NCI-H748 (cell line): ENCODE results near the gene ST8SIA5.
"Not testable (repeated sequence)": the region's sequence is repeated elsewhere in the genome, so short reads cannot be mapped to it uniquely, and the experiment has no call there.

ENCODE experiments used
- DNase-seq: peaks from one replicate; lab custom pipeline; 2025; ENCODE audit not compliant: unreplicated experiment; lab: John Stamatoyannopoulos, UW

Gene ST8SIA5

GRCh38 chr18:46756559-46757201 is at the start of gene ST8SIA5:
ST8SIA5 (minus strand) TSS chr18:46757053; CDS start chr18:46756508, 545 bp downstream.
- peak; percentile 97 for DNase-seq

- DNase-seq: not testable (repeated sequence)
Measured at GRCh38 chr18:46795945-46796344, 39.1 kb upstream of the ST8SIA5 start.

- no peak for DNase-seq
Measured at GRCh38 chr18:46794607-46795006, 37.8 kb upstream of the ST8SIA5 start.

- peak; percentile 21 for DNase-seq
Measured at GRCh38 chr18:46793565-46793964, 36.7 kb upstream of the ST8SIA5 start.

- no peak for DNase-seq
Measured at GRCh38 chr18:46789088-46789487, 32.2 kb upstream of the ST8SIA5 start.

- no peak for DNase-seq
Measured at GRCh38 chr18:46787674-46788073, 30.8 kb upstream of the ST8SIA5 start.

- no peak for DNase-seq
Measured at GRCh38 chr18:46772357-46772756, 15.5 kb upstream of the ST8SIA5 start.

- DNase-seq: peak; percentile 16
Measured at GRCh38 chr18:46771141-46771540, 14.3 kb upstream of the ST8SIA5 start.

GRCh38 chr18:46770708-46771107 is 13.9 kb upstream of the ST8SIA5 start:
- no peak for DNase-seq

GRCh38 chr18:46768166-46768921 is 11.5 kb upstream of the ST8SIA5 start:
- no peak for DNase-seq

GRCh38 chr18:46767217-46767616 is 10.4 kb upstream of the ST8SIA5 start:
- DNase-seq: no peak

- DNase-seq: no peak
Measured at GRCh38 chr18:46764586-46764985, 7.7 kb upstream of the ST8SIA5 start.

GRCh38 chr18:46761059-46761769 is 4.4 kb upstream of the ST8SIA5 start:
- DNase-seq: peak; percentile 98

- DNase-seq: peak; percentile 87
Measured at GRCh38 chr18:46759890-46760289, 3.0 kb upstream of the ST8SIA5 start.

- DNase-seq: peak; percentile 70
Measured at GRCh38 chr18:46756025-46756558, 761 bp downstream of the ST8SIA5 start.

- DNase-seq: peak; percentile 66
Measured at GRCh38 chr18:46755315-46756024, 1.4 kb downstream of the ST8SIA5 start.

- peak; percentile 82 for DNase-seq
Measured at GRCh38 chr18:46754661-46755292, 2.1 kb downstream of the ST8SIA5 start.

- DNase-seq: no peak
Measured at GRCh38 chr18:46754188-46754587, 2.7 kb downstream of the ST8SIA5 start.

- no peak for DNase-seq
Measured at GRCh38 chr18:46751882-46752281, 5.0 kb downstream of the ST8SIA5 start.

- no peak for DNase-seq
Measured at GRCh38 chr18:46750626-46751025, 6.2 kb downstream of the ST8SIA5 start.
